Progenitor cell of endocrine pancreas (in vitro differentiated cells): ENCODE results near the gene TAF15. TPM values are rescaled to one million over a fixed set of nuclear protein-coding genes. Genes with fewer than 3 reads are reported as not detected.

Experiments used
- DNase-seq: peaks from one replicate; pipeline ENCODE4 v3.0.0; 2021; ENCODE audit warnings: low spot score; ENCODE audit not compliant: unreplicated experiment
- H3K27ac Mint-ChIP-seq: 2 replicates; pipeline ENCODE4 v1.8.0; 2021; ENCODE audit warnings: mild to moderate bottlenecking, moderate library complexity, mixed read lengths
- H3K27me3 Mint-ChIP-seq: 2 replicates; pipeline ENCODE4 v1.8.0; 2021; ENCODE audit warnings: mixed read lengths
- H3K36me3 Mint-ChIP-seq: 2 replicates; pipeline ENCODE4 v1.8.0; 2022; ENCODE audit warnings: mixed read lengths; ENCODE audit not compliant: insufficient read depth
- H3K4me1 Mint-ChIP-seq: 2 replicates; pipeline ENCODE4 v1.8.0; 2021; ENCODE audit warnings: low read depth, mixed read lengths
- H3K4me3 Mint-ChIP-seq: 2 replicates; pipeline ENCODE4 v1.8.0; 2021; ENCODE audit warnings: low read depth, mild to moderate bottlenecking, moderate library complexity, mixed read lengths
- H3K9me3 Mint-ChIP-seq: 2 replicates; pipeline ENCODE4 v1.8.0; 2021; ENCODE audit warnings: low read depth, mixed read lengths
- CTCF ChIP-seq: fragments of 200-600 bp; sonication (generic); IDR thresholded peaks from one replicate; pipeline ENCODE4 v1.5.0; 2021; ENCODE audit warnings: antibody characterized with exemption, mild to moderate bottlenecking; ENCODE audit not compliant: unreplicated experiment
- total RNA-seq: library from RNA; stranded (reverse); gene quantifications from 2 replicates; pipeline ENCODE4 v1.2.1, GENCODE V29; 2021

TAF15 gene
- total RNA-seq, 1 donor from 2014 or later: 287 TPM

- Mint-ChIP-seq H3K4me3 (no peak overlapping the region), H3K36me3 (no peaks in the 10 kb centered on the region), H3K27me3 (peaks cover 48% of the 10 kb centered on the region), H3K27ac (peak overlapping the region; percentile 13), H3K4me1 (peaks cover 5% of the 10 kb centered on the region), H3K9me3 (no peaks in the 10 kb centered on the region)
- no peak for TF ChIP-seq CTCF
- no peak for DNase-seq
These were observed 20.6 kb upstream of the TAF15 start for GRCh38 chr17:35788477-35789368.

GRCh38 chr17:35790841-35791240 is 18.4 kb upstream of the TAF15 start:
- DNase-seq: no peak
- H3K27ac Mint-ChIP-seq: no peak overlapping the region
- no peak overlapping the region for H3K4me3 Mint-ChIP-seq
- H3K27me3 Mint-ChIP-seq: peaks cover 65% of the 10 kb centered on the region
- no peak for TF ChIP-seq CTCF
- H3K9me3 Mint-ChIP-seq: no peaks in the 10 kb centered on the region
- no peaks in the 10 kb centered on the region for H3K36me3 Mint-ChIP-seq
- H3K4me1 Mint-ChIP-seq: peaks cover 5% of the 10 kb centered on the region

GRCh38 chr17:35791681-35792350 is 17.5 kb upstream of the TAF15 start:
- DNase-seq: no peak
- Mint-ChIP-seq H3K4me3 (no peak overlapping the region), H3K4me1 (peaks cover 5% of the 10 kb centered on the region), H3K9me3 (no peaks in the 10 kb centered on the region), H3K36me3 (no peaks in the 10 kb centered on the region), H3K27me3 (peaks cover 72% of the 10 kb centered on the region), H3K27ac (no peak overlapping the region)
- no peak for TF ChIP-seq CTCF

GRCh38 chr17:35793257-35793656 is 16.0 kb upstream of the TAF15 start:
- no peak for TF ChIP-seq CTCF
- peaks cover 3% of the 10 kb centered on the region for H3K4me1 Mint-ChIP-seq
- DNase-seq: no peak

GRCh38 chr17:35795007-35795870 is 14.0 kb upstream of the TAF15 start, which contains the start of gene MMP28:
TSS of gene MMP28 (minus strand) at chr17:35795641. CDS start at chr17:35795377, 264 bp downstream.
- Mint-ChIP-seq H3K4me3 (peak within 1 kb of the TSS; percentile 50), H3K27ac (no peak within 1 kb of the TSS), H3K9me3 (no peaks in the 10 kb centered on the region), H3K36me3 (no peaks in the 10 kb centered on the region), H3K4me1 (no peaks in the 10 kb centered on the region), H3K27me3 (peaks cover 86% of the 10 kb centered on the region)
- TF ChIP-seq CTCF: no peak
- DNase-seq: peak; percentile 32

More at GRCh38 chr17:35793257-35793656, 16.0 kb upstream of the TAF15 start:
- H3K36me3 Mint-ChIP-seq: no peaks in the 10 kb centered on the region
- no peaks in the 10 kb centered on the region for H3K9me3 Mint-ChIP-seq
- H3K27ac Mint-ChIP-seq: no peak overlapping the region
- peaks cover 78% of the 10 kb centered on the region for H3K27me3 Mint-ChIP-seq
- H3K4me3 Mint-ChIP-seq: no peak overlapping the region
